ENCODE results near the gene ABCC1.

GRCh38 chr16:16001596-16002255 lies 52.3 kb downstream of the ABCC1 start:
- TF ChIP-seq, protein P1, sequence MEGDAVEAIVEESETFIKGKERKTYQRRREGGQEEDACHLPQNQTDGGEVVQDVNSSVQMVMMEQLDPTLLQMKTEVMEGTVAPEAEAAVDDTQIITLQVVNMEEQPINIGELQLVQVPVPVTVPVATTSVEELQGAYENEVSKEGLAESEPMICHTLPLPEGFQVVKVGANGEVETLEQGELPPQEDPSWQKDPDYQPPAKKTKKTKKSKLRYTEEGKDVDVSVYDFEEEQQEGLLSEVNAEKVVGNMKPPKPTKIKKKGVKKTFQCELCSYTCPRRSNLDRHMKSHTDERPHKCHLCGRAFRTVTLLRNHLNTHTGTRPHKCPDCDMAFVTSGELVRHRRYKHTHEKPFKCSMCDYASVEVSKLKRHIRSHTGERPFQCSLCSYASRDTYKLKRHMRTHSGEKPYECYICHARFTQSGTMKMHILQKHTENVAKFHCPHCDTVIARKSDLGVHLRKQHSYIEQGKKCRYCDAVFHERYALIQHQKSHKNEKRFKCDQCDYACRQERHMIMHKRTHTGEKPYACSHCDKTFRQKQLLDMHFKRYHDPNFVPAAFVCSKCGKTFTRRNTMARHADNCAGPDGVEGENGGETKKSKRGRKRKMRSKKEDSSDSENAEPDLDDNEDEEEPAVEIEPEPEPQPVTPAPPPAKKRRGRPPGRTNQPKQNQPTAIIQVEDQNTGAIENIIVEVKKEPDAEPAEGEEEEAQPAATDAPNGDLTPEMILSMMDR (conservative IDR thresholded peaks at IDR 0.05; ENCODE audit: low read length) = no peak
- TF ChIP-seq EZH2phosphoT487 (IDR thresholded peaks at IDR 0.05; ENCODE audit: borderline replicate concordance) = no peak

Data from Loucy (cell line).